GM12801 (cell line): ENCODE data around the gene RIGI.

Experiments used
- TF ChIP-seq, protein P1 (sequence below): IDR thresholded peaks from one replicate; pipeline ENCODE4 v1.5.1; 2011; ENCODE audit warnings: control low read depth; ENCODE audit not compliant: insufficient read length; ENCODE audit errors: extremely low read depth

RIGI gene

GRCh38 chr9:32524892-32525708, 896 bp downstream of the RIGI start:
- TF ChIP-seq, protein P1, sequence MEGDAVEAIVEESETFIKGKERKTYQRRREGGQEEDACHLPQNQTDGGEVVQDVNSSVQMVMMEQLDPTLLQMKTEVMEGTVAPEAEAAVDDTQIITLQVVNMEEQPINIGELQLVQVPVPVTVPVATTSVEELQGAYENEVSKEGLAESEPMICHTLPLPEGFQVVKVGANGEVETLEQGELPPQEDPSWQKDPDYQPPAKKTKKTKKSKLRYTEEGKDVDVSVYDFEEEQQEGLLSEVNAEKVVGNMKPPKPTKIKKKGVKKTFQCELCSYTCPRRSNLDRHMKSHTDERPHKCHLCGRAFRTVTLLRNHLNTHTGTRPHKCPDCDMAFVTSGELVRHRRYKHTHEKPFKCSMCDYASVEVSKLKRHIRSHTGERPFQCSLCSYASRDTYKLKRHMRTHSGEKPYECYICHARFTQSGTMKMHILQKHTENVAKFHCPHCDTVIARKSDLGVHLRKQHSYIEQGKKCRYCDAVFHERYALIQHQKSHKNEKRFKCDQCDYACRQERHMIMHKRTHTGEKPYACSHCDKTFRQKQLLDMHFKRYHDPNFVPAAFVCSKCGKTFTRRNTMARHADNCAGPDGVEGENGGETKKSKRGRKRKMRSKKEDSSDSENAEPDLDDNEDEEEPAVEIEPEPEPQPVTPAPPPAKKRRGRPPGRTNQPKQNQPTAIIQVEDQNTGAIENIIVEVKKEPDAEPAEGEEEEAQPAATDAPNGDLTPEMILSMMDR: no peak

DNA sequence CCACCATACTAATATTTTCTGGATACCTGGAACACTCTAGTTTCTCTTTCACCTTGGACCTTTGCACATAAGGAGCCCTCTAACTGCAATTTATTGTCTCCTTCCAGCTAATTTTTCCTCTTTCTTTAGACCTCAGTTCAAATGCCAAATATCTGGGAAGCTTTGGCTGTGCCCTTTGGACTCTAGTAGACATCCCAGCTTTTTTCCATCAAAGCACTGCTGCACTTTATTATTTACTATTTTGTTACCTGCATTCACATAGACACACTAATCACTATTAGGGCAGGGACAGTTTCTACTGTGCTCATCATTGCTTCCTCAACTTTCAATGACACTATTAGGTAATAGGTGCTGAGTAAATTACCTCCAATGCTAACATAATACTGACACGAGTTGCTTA, 2.1 kb downstream of the RIGI start:
- TF ChIP-seq, protein P1: no peak

DNA sequence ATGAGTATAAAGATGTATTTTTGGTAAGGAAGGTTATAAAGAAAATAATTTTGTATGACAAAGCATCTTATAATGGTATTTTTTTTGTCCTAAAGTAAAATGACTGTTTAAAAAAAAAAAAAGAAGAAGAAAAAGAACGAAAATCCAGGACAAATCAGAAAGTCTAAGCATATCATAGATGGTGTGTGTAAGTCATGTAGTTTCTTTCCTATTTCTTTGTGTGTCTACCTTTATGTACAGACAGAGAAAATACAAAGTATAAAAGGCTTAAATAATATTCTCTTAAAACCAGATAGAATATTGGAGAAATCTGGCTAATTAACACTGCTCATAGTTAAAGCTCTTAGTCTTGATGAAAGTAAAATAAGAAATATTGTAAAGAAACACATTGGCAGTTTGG, 7.7 kb downstream of the RIGI start:
- TF ChIP-seq, protein P1: no peak

- TF ChIP-seq, protein P1: no peak
Measured at GRCh38 chr9:32516241-32516640, 9.8 kb downstream of the RIGI start.

DNA sequence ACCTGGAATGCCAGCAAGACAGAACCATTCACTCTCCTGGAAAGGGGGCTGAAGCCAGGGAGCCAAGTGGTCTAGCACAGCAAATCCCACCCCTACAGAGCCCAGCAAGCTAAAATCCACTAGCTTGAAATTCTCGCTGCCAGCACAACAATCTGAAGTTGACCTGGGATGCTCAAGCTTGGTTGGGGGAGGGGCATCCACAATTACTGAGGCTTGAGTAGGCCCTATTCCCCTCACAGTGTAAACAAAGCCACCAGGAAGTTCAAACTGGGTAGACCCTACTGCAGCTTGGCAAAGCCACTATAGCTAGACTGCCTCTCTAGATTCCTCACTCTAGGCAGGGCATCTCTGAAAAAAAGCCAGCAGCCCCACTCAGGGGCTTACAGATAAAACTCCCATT, 17.3 kb downstream of the RIGI start:
- TF ChIP-seq, protein P1: no peak

- TF ChIP-seq, protein P1: no peak
Measured at GRCh38 chr9:32503008-32503407, 23.0 kb downstream of the RIGI start.

DNA sequence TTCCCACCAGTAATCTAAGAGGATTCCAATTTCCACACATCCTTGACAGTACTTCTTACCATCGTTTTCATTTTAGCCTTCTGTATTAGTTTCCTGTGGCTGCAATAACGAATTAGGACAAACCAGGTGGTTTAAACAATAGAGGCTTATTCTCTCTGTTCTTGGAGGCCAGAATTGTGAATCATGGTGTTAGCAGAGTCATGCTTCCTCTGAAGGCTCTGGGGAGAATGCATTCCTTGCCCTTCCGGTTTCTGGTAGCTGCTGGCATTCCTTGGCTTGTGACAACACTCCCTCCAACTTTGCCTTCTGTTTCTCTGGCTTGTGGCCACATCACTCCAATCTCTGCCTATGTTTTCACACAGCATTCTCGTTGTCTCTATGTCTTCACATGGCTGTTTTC, 23.5 kb downstream of the RIGI start:
- TF ChIP-seq, protein P1: no peak

- TF ChIP-seq, protein P1: no peak
Measured at GRCh38 chr9:32501868-32502267, 24.1 kb downstream of the RIGI start.
